ENCODE data around the gene APH1B. TPM values are rescaled to one million over a fixed set of nuclear protein-coding genes. Genes with fewer than 3 reads are reported as not detected.
A peak's percentile ranks its signal among the peaks of the same experiment; 100 is the strongest.

The APH1B gene
- total and polyA plus RNA-seq, 12 donors, result 1.7 to 11.4 (median 7.4) TPM

GRCh38 chr15:63288778-63289378, 11.5 kb downstream of the APH1B start:
- Histone ChIP-seq H3K36me3 (peaks cover 0 to 53% (median 7%) of the 10 kb centered on the region in 9 donors), H3K27me3 (no peaks in the 10 kb centered on the region), H3K27ac (no peak overlapping the region), H3K4me3 (no peak overlapping the region), H3K9me3 (no peaks in the 10 kb centered on the region), H3K4me1 (peaks cover 0 to 33% (median 6%) of the 10 kb centered on the region in 9 donors)
- intact Hi-C loops (cut with DNase I), result loop anchor here in 8 of 10 donors (1.0 to 2.0 kb wide), 4 partner anchors 112 to 116 kb away; no protein-coding TSS in a partner anchor
- 4 to 7% methylated on average over 4 of the region's 4 CpGs for WGBS, 2 donors
- no peak for DNase-seq
- TF ChIP-seq CTCF (IDR thresholded peaks at IDR 0.05), result peak; percentile 40 to 90 (median 68)
- peak in 5 of 8 donors; percentile 42 to 76 (median 45) for ATAC-seq

DNA sequence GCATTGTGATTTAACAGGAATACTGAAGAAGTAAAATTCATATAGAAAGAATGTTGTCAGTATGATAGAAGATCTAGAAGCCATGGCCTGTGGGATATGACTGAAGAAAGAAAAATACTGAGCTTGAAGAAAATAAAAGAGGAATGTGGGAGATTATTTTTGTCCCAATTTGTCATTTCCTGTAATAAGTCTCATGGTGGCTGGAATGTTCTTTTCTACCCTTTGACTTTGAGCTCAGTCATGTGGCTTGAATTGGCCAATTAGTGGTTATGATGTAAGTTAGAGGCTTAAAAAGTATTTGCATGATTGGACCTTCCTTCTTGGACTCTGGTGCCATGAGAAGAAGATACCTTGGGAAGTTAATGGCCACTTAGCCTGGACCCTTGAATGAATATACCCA, 14.1 kb downstream of the APH1B start:
- H3K27me3 ChIP-seq, result no peaks in the 10 kb centered on the region
- ATAC-seq, result peak in 4 of 8 donors; percentile 12 to 45 (median 20)
- H3K4me1 ChIP-seq, result peaks cover 0 to 33% (median 7%) of the 10 kb centered on the region in 9 donors
- intact Hi-C loops (cut with DNase I), result loop anchor here in 1 of 10 donors (2.0 kb wide), 1 partner anchor 109 kb away; no protein-coding TSS in a partner anchor
- peaks cover 0 to 38% (median 0%) of the 10 kb centered on the region in 9 donors for H3K36me3 ChIP-seq
- H3K9me3 ChIP-seq, result no peaks in the 10 kb centered on the region
- no peak overlapping the region for H3K4me3 ChIP-seq
- peak overlapping the region in 5 of 10 donors; percentile 6 to 64 (median 19) for H3K27ac ChIP-seq
- DNase-seq, result no peak
- TF ChIP-seq CTCF (IDR thresholded peaks at IDR 0.05), result no peak

- 95 to 96% methylated on average over 3 of the region's 3 CpGs for WGBS, 2 donors
- intact Hi-C loops (cut with DNase I), result loop anchor here in 1 of 10 donors (2.0 kb wide), 1 partner anchor 109 kb away; no protein-coding TSS in a partner anchor
- Histone ChIP-seq H3K4me3 (no peak overlapping the region), H3K9me3 (no peaks in the 10 kb centered on the region), H3K36me3 (peaks cover 0 to 38% (median 0%) of the 10 kb centered on the region in 9 donors), H3K27me3 (no peaks in the 10 kb centered on the region), H3K27ac (peak overlapping the region in 2 of 10 donors; percentile 19 to 64), H3K4me1 (peaks cover 0 to 33% (median 7%) of the 10 kb centered on the region in 9 donors)
- no peak for TF ChIP-seq CTCF (IDR thresholded peaks at IDR 0.05)
- DNase-seq, result no peak
- no peak for ATAC-seq
These were observed 14.8 kb downstream of the APH1B start for GRCh38 chr15:63292241-63292640.

- no peak overlapping the region for H3K4me3 ChIP-seq
- peak overlapping the region in 1 of 10 donors; percentile 64 for H3K27ac ChIP-seq
- no peaks in the 10 kb centered on the region for H3K9me3 ChIP-seq
- ATAC-seq (no peak), DNase-seq (no peak)
- TF ChIP-seq CTCF (IDR thresholded peaks at IDR 0.05), result no peak
- WGBS, 2 donors, result 96 to 97% methylated on average over 5 of the region's 5 CpGs
- peaks cover 0 to 36% (median 0%) of the 10 kb centered on the region in 9 donors for H3K36me3 ChIP-seq
- intact Hi-C loops (cut with DNase I), result loop anchor here in 1 of 10 donors (2.0 kb wide), 1 partner anchor 108 kb away; no protein-coding TSS in a partner anchor
- peaks cover 0 to 33% (median 7%) of the 10 kb centered on the region in 9 donors for H3K4me1 ChIP-seq
- no peaks in the 10 kb centered on the region for H3K27me3 ChIP-seq
These were observed 15.4 kb downstream of the APH1B start for GRCh38 chr15:63292771-63293170.
